ENCODE measurements around the gene CEP97.

DNA sequence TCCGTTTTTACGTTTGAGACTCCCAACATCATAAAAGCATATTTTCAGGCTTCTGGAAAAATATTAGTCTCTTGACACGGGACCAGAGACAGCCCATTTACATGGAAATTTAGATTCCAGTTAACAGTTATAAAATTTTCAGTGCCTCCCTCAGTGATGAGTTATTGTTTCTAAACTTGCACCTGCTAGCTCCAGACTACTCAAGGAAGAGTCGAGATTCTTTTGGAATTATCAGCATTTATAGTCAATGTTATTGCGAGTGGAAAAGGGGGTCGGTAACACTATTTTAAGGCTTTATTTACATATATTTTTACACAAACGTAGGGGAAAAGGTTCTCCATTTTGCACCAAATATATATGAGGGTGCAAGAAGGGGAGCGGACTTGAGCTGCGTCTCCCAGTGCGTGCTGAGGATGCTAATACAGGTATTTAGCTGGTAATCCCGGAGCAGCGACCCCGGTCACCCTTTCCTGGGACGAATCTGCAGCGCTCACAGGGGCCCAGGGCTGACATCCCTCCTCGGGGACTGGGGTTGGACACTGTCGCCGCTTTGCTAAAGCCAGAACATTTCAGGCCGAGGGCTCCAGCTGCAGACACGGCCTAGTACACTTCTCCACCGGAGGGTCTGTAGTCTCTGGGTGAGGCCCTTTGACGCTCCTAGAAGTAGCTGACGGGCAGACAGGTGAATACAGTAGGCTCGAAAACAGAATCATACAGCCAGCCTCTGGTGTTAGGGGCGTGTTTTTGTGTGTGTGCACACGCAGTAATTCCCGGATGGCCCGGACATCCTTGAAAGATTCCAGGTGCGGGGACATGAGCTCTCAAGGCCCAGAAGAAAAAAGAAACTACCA is 46.8 kb upstream of the CEP97 start:
- TF ChIP-seq CTCF (IDR thresholded peaks at IDR 0.05): peak in 2 of 6 experiments; percentile 4
- no peak for TF ChIP-seq POLR2A (IDR thresholded peaks at IDR 0.05)

Measured in adrenal gland (tissue), 5 donors.